Gastrocnemius medialis (tissue), 4 donors: Measurements from ENCODE around the gene TERC.

Experiments used
- CTCF ChIP-seq, 5 experiments: fragments of 450-650 bp in 3 of 5; fragments of 200-600 bp in 2 of 5; sonication (generic) in 2 of 5; IDR thresholded peaks in 4 of 5; conservative IDR thresholded peaks in 1 of 5; 1 replicate in 4 of 5; 2 replicates in 1 of 5; pipeline ENCODE4 v1.5.1; 2016 to 2019; ENCODE audit warnings: antibody characterized with exemption in 5 of 5, mild to moderate bottlenecking in 3 of 5, moderate library complexity in 3 of 5
- POLR2A ChIP-seq, 2 donors: fragments of 450-650 bp; IDR thresholded peaks; one replicate each; pipeline ENCODE4 v1.6.1; 2017; ENCODE audit warnings: antibody characterized with exemption in 2 of 2, mild to moderate bottlenecking in 2 of 2, moderate library complexity in 2 of 2

DNA sequence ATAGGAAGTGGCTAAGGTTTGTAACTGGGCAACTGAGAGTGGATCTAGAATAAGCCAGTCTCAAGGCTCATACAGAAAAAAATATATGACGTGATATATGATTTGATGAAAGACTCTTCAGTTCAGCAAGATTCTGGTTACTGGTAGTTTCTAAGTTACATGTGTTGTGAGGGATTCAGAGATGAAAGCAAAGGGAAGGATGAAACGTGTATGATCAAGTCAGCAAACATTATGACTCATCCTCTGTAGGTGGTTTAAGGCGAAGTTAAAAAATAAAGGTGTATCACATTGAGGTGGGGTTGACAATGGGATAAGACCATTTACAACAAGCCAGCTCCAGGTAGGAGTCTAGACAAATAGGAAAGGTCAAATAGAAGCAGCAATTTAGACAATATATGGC lies 16.2 kb downstream of the TERC start:
- TF ChIP-seq CTCF (IDR thresholded peaks at IDR 0.05 in 4 of 5, conservative IDR thresholded peaks at IDR 0.05 in 1 of 5) (no peak), POLR2A (IDR thresholded peaks at IDR 0.05) (no peak)
